H1 (cell line): ENCODE measurements around the gene RASA4B. TPM values are rescaled to one million over a fixed set of nuclear protein-coding genes. Genes with fewer than 3 reads are reported as not detected.

Experiments
- BCL11A ChIP-seq, 2 experiments: IDR thresholded peaks; one replicate each; pipeline ENCODE4 v1.6.1; 2011; ENCODE audit warnings: low read depth in 2 of 2, low read length in 2 of 2, mild to moderate bottlenecking in 2 of 2
- CHD1 ChIP-seq: IDR thresholded peaks from 2 replicates; pipeline ENCODE4 v1.6.1; 2012; ENCODE audit warnings: low read depth, low read length, improper control_type of control experiment
- SP2 ChIP-seq: IDR thresholded peaks from 2 replicates; pipeline ENCODE4 v1.6.1; 2012; ENCODE audit warnings: mild to moderate bottlenecking, low read length, inconsistent platforms
- polyA plus RNA-seq, 7 experiments: library from polyadenylated mRNA; depleted of rRNA in 3 of 7; stranded (reverse) in 5 of 7; unstranded in 2 of 7; fragments of >200 nt in 5 of 7; fragments of 200-250 nt in 2 of 7; gene quantifications; 1 replicate in 5 of 7; 2 replicates in 1 of 7; 4 replicates in 1 of 7; pipeline versions ENCODE4 v1.2.1 to v1.2.3, GENCODE V29; 2011 to 2013; ENCODE audit warnings: missing spikeins in 2 of 7, mixed read lengths in 2 of 7
- total RNA-seq: library from RNA; stranded (reverse); fragmentation: NEBNext Ultra II Directional; extraction: Animal tissue kit (Norgen Biotek cat#: 25700); gene quantifications from 2 replicates; pipeline ENCODE4 v1.2.1, GENCODE V29; 2021

The RASA4B gene
- total and polyA plus RNA-seq, 2 of the 8 experiments (the other 6 are each of a cell fraction or from before 2014, with no cell fraction given) = 3.4 to 6.7 TPM

- no peak for TF ChIP-seq BCL11A (IDR thresholded peaks at IDR 0.05; ENCODE audit: low read depth in 2 of 2, low read length in 2 of 2)
- no peak for TF ChIP-seq CHD1
- no peak for TF ChIP-seq SP2
- TF ChIP-seq, all 59 proteins: peak for 0
These were observed 48.9 kb downstream of the RASA4B start (continued) for GRCh38 chr7:102468478-102469350.
